H9 (cell line): Measurements from ENCODE around the gene SSRP1. TPM values are rescaled to one million over a fixed set of nuclear protein-coding genes. Genes with fewer than 3 reads are reported as not detected.

ENCODE experiments used
- DNase-seq: peaks from one replicate; pipeline ENCODE4 v3.0.0-alpha.2; 2017
- H2AFZ ChIP-seq: one replicate; pipeline ENCODE4 v1.6.1; 2013; ENCODE audit warnings: mild to moderate bottlenecking, low read length, control low read depth, moderate library complexity
- H2AK5ac ChIP-seq: 2 replicates; pipeline ENCODE4 v1.6.1; 2013; ENCODE audit warnings: low read length, control low read depth, mixed read lengths; ENCODE audit not compliant: insufficient read length
- H2BK120ac ChIP-seq: one replicate; pipeline ENCODE4 v1.6.1; 2013; ENCODE audit warnings: low read depth, mild to moderate bottlenecking, low read length, control low read depth, inconsistent platforms; ENCODE audit not compliant: poor library complexity, severe bottlenecking
- H2BK12ac ChIP-seq: 2 replicates; pipeline ENCODE4 v1.6.1; 2013; ENCODE audit warnings: low read length, control low read depth, mixed read lengths, low read depth; ENCODE audit not compliant: insufficient read length
- H2BK15ac ChIP-seq: 2 replicates; pipeline ENCODE4 v1.6.1; 2013; ENCODE audit warnings: low read depth, low read length, control low read depth
- H2BK20ac ChIP-seq: one replicate; pipeline ENCODE4 v1.6.1; 2013; ENCODE audit warnings: low read depth, mild to moderate bottlenecking, low read length, control low read depth, inconsistent platforms; ENCODE audit not compliant: poor library complexity, severe bottlenecking
- H2BK5ac ChIP-seq: 2 replicates; pipeline ENCODE4 v1.6.1; 2013; ENCODE audit warnings: low read length, control low read depth, mixed read lengths; ENCODE audit not compliant: insufficient read length
- H3K14ac ChIP-seq: 2 replicates; pipeline ENCODE4 v1.6.1; 2013; ENCODE audit warnings: low read length, control low read depth; ENCODE audit not compliant: insufficient read depth
- H3K18ac ChIP-seq: 2 replicates; pipeline ENCODE4 v1.6.1; 2013; ENCODE audit warnings: low read depth, mild to moderate bottlenecking, mixed read lengths, low read length, control low read depth; ENCODE audit not compliant: insufficient read length
- H3K23ac ChIP-seq: 2 replicates; pipeline ENCODE4 v1.6.1; 2013; ENCODE audit warnings: low read length, control low read depth, mixed read lengths, low read depth; ENCODE audit not compliant: insufficient read length
- H3K23me2 ChIP-seq: 2 replicates; pipeline ENCODE4 v1.6.1; 2013; ENCODE audit warnings: low read depth, mild to moderate bottlenecking, mixed read lengths, low read length, control low read depth; ENCODE audit not compliant: insufficient read length, poor library complexity, severe bottlenecking
- H3K27ac ChIP-seq: 2 replicates; pipeline ENCODE4 v1.5.1; 2013; ENCODE audit warnings: low read length, control low read depth, mixed read lengths, low read depth; ENCODE audit not compliant: insufficient read length
- H3K27me3 ChIP-seq: 2 replicates; pipeline ENCODE4 v1.6.1; 2013; ENCODE audit warnings: low read length, control low read depth, inconsistent platforms; ENCODE audit not compliant: insufficient read depth
- H3K4ac ChIP-seq: 2 replicates; pipeline ENCODE4 v1.6.1; 2013; ENCODE audit warnings: low read depth, mild to moderate bottlenecking, control low read depth, inconsistent platforms, low read length, moderate library complexity
- H3K4me1 ChIP-seq: 2 replicates; pipeline ENCODE4 v1.6.1; 2013; ENCODE audit warnings: low read length, control low read depth, inconsistent platforms; ENCODE audit not compliant: insufficient read depth
- H3K4me2 ChIP-seq: 2 replicates; pipeline ENCODE4 v1.6.1; 2013; ENCODE audit warnings: low read length, control low read depth, mixed read lengths; ENCODE audit not compliant: insufficient read length, insufficient read depth
- H3K56ac ChIP-seq: 2 replicates; pipeline ENCODE4 v1.6.1; 2013; ENCODE audit warnings: low read depth, mild to moderate bottlenecking, mixed read lengths, low read length, control low read depth; ENCODE audit not compliant: insufficient read length
- H3K79me1 ChIP-seq: 2 replicates; pipeline ENCODE4 v1.6.1; 2013; ENCODE audit warnings: low read depth, mild to moderate bottlenecking, moderate library complexity, low read length, control low read depth, inconsistent platforms; ENCODE audit not compliant: insufficient read depth, poor library complexity, severe bottlenecking
- H3K79me2 ChIP-seq: 2 replicates; pipeline ENCODE4 v1.6.1; 2013; ENCODE audit warnings: low read length, control low read depth, inconsistent platforms; ENCODE audit not compliant: insufficient read depth
- H3K9ac ChIP-seq: 2 replicates; pipeline ENCODE4 v1.6.1; 2013; ENCODE audit warnings: low read length, control low read depth, mixed read lengths; ENCODE audit not compliant: insufficient read length; ENCODE audit errors: extremely low read depth
- H3K9me3 ChIP-seq: one replicate; pipeline ENCODE4 v1.6.1; 2013; ENCODE audit warnings: low read depth, low read length, inconsistent platforms; ENCODE audit not compliant: control insufficient read depth
- H3T11ph ChIP-seq: one replicate; pipeline ENCODE4 v1.6.1; 2013; ENCODE audit warnings: mild to moderate bottlenecking, low read length, control low read depth, inconsistent platforms
- H4K20me1 ChIP-seq: one replicate; pipeline ENCODE4 v1.6.1; 2013; ENCODE audit not compliant: control insufficient read depth, insufficient read length, insufficient read depth
- H4K5ac ChIP-seq: 2 replicates; pipeline ENCODE4 v1.6.1; 2013; ENCODE audit warnings: low read depth, mild to moderate bottlenecking, mixed read lengths, low read length, control low read depth; ENCODE audit not compliant: insufficient read length
- H4K8ac ChIP-seq: replicated peaks from 2 replicates; pipeline ENCODE4 v1.6.1; 2013; ENCODE audit warnings: low read length, control low read depth, mixed read lengths, low read depth; ENCODE audit not compliant: insufficient read length
- H4K91ac ChIP-seq: 2 replicates; pipeline ENCODE4 v1.6.1; 2013; ENCODE audit warnings: low read depth, mild to moderate bottlenecking, moderate library complexity, mixed read lengths, low read length, control low read depth; ENCODE audit not compliant: insufficient read length
- H3K27ac Mint-ChIP-seq, 3 experiments: 2 replicates in 2 of 3; 3 replicates in 1 of 3; pipeline ENCODE4 v1.8.0; 2020 to 2021; ENCODE audit warnings: mixed read lengths in 3 of 3, mild to moderate bottlenecking in 1 of 3, moderate library complexity in 1 of 3
- H3K27me3 Mint-ChIP-seq: 2 replicates; pipeline ENCODE4 v1.8.0; 2021; ENCODE audit warnings: low read depth, mild to moderate bottlenecking, moderate library complexity, mixed read lengths
- H3K36me3 Mint-ChIP-seq, 3 experiments: 2 replicates in 2 of 3; 3 replicates in 1 of 3; pipeline ENCODE4 v1.8.0; 2020 to 2021; ENCODE audit warnings: low read depth in 3 of 3, mixed read lengths in 3 of 3; ENCODE audit not compliant: insufficient read depth in 1 of 3
- H3K4me1 Mint-ChIP-seq, 2 experiments: 2 replicates each; pipeline ENCODE4 v1.8.0; 2020; ENCODE audit warnings: mixed read lengths in 2 of 2
- H3K4me3 Mint-ChIP-seq, 2 experiments: 2 replicates in 1 of 2; 3 replicates in 1 of 2; pipeline ENCODE4 v1.8.0; 2020 to 2021; ENCODE audit warnings: mild to moderate bottlenecking in 2 of 2, mixed read lengths in 2 of 2, moderate library complexity in 1 of 2
- H3K9me3 Mint-ChIP-seq, 2 experiments: 2 replicates in 1 of 2; 3 replicates in 1 of 2; pipeline ENCODE4 v1.8.0; 2020; ENCODE audit warnings: mild to moderate bottlenecking in 2 of 2, mixed read lengths in 2 of 2, moderate library complexity in 1 of 2
- CTCF ChIP-seq: fragments of 200-600 bp; sonication (generic); conservative IDR thresholded peaks from 3 replicates; pipeline ENCODE4 v1.8.0; 2021; ENCODE audit warnings: antibody characterized with exemption, mild to moderate bottlenecking
- WGBS: extraction: QIAGEN DNeasy Blood & Tissue Kit; methylation state at CpG from one replicate; pipeline ENCODE4 v1.1.7; 2013; ENCODE audit warnings: missing lambda C conversion rate, low lambda C conversion rate, mixed read lengths; ENCODE audit not compliant: insufficient read length; ENCODE audit errors: extremely low coverage; 5-methylcytosine and 5-hydroxymethylcytosine counted together
- total RNA-seq: library from RNA; stranded (reverse); gene quantifications from 2 replicates; pipeline ENCODE4 v1.2.1, GENCODE V29; 2021

Gene SSRP1
- total RNA-seq, 1 experiment from 2014 or later, result 202 TPM

GRCh38 chr11:57311109-57311936, 24.4 kb downstream of the SSRP1 start:
- Histone ChIP-seq H3K9me3 (no peaks in the 10 kb centered on the region), H4K8ac (no peak overlapping the region), H2BK120ac (no peak overlapping the region), H3K27ac (no peak overlapping the region), H3K4ac (no peak overlapping the region), H2BK15ac (no peak overlapping the region), H2BK20ac (no peak overlapping the region), H3K56ac (no peak overlapping the region), H3K14ac (peak overlapping the region; percentile 46; the same call in 1 of the 2 replicates), H3T11ph (no peak overlapping the region), H3K4me1 (peaks cover 20% of the 10 kb centered on the region), H2AFZ (no peak overlapping the region), H3K4me2 (peak overlapping the region; percentile 48), H3K9ac (peak overlapping the region; percentile 2), H4K91ac (no peak overlapping the region), H3K79me1 (no peaks in the 10 kb centered on the region), H3K27me3 (no peaks in the 10 kb centered on the region), H2AK5ac (no peak overlapping the region), H2BK5ac (no peak overlapping the region), H2BK12ac (no peak overlapping the region), H3K79me2 (peaks cover 5% of the 10 kb centered on the region; the same call in 1 of the 2 replicates), H3K18ac (peak overlapping the region; percentile 35), H4K20me1 (no peaks in the 10 kb centered on the region), H3K23me2 (peaks cover 6% of the 10 kb centered on the region), H3K23ac (no peak overlapping the region), H4K5ac (no peak overlapping the region)
- Mint-ChIP-seq H3K4me1 (peaks cover 24 to 25% of the 10 kb centered on the region in 2 experiments), H3K4me3 (peak overlapping the region; percentile 47 to 68; a peak in 4 of 5 replicates), H3K27ac (peak overlapping the region; percentile 36 to 86 (median 53); a peak in 3 of 7 replicates), H3K36me3 (peaks cover 35 to 59% (median 41%) of the 10 kb centered on the region in 3 experiments), H3K27me3 (no peaks in the 10 kb centered on the region), H3K9me3 (no peaks in the 10 kb centered on the region)
- whole genome bisulfite sequencing, result no CpG with 5 or more reads among the region's 31 CpGs
- TF ChIP-seq CTCF, result no peak
- DNase-seq, result peak; percentile 98
